ENCODE measurements around the gene PCDHGB5.
A peak's percentile ranks its signal among the peaks of the same experiment; 100 is the strongest.

GRCh38 chr5:141369994-141370848 lies 27.5 kb upstream of the PCDHGB5 start, which contains the start of gene PCDHGB3:
- TF ChIP-seq, protein P1, sequence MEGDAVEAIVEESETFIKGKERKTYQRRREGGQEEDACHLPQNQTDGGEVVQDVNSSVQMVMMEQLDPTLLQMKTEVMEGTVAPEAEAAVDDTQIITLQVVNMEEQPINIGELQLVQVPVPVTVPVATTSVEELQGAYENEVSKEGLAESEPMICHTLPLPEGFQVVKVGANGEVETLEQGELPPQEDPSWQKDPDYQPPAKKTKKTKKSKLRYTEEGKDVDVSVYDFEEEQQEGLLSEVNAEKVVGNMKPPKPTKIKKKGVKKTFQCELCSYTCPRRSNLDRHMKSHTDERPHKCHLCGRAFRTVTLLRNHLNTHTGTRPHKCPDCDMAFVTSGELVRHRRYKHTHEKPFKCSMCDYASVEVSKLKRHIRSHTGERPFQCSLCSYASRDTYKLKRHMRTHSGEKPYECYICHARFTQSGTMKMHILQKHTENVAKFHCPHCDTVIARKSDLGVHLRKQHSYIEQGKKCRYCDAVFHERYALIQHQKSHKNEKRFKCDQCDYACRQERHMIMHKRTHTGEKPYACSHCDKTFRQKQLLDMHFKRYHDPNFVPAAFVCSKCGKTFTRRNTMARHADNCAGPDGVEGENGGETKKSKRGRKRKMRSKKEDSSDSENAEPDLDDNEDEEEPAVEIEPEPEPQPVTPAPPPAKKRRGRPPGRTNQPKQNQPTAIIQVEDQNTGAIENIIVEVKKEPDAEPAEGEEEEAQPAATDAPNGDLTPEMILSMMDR (IDR thresholded peaks at IDR 0.05; ENCODE audit: insufficient read depth, low read length, poor library complexity, severe bottlenecking): peak; percentile 74
- no peak for TF ChIP-seq EZH2phosphoT487 (conservative IDR thresholded peaks at IDR 0.05; ENCODE audit: low read length)
